Nephron (organoid): ENCODE measurements around the gene DCTN2.
A peak's percentile ranks its signal among the peaks of the same experiment; 100 is the strongest.
"Not testable (repeated sequence)": the region's sequence is repeated elsewhere in the genome, so short reads cannot be mapped to it uniquely, and the experiment has no call there.

Source experiments
- H3K27ac Mint-ChIP-seq, 3 experiments: 2 replicates each; pipeline ENCODE4 v1.8.0; 2020; ENCODE audit warnings: mixed read lengths in 3 of 3, mild to moderate bottlenecking in 2 of 3, moderate library complexity in 1 of 3
- H3K27me3 Mint-ChIP-seq: 2 replicates; pipeline ENCODE4 v1.8.0; 2021; ENCODE audit warnings: low read depth, mild to moderate bottlenecking, moderate library complexity, mixed read lengths
- H3K36me3 Mint-ChIP-seq: 2 replicates; pipeline ENCODE4 v1.8.0; 2020; ENCODE audit warnings: low read depth, mixed read lengths
- H3K4me1 Mint-ChIP-seq: 2 replicates; pipeline ENCODE4 v1.8.0; 2020; ENCODE audit warnings: mixed read lengths
- H3K4me3 Mint-ChIP-seq, 3 experiments: 2 replicates each; pipeline ENCODE4 v1.8.0; 2020; ENCODE audit warnings: mild to moderate bottlenecking in 3 of 3, mixed read lengths in 3 of 3, moderate library complexity in 2 of 3
- H3K9me3 Mint-ChIP-seq: 2 replicates; pipeline ENCODE4 v1.8.0; 2020; ENCODE audit warnings: mixed read lengths
- TF ChIP-seq, protein P1 (sequence below), 3 experiments: fragments of 200-600 bp; sonication (generic); IDR thresholded peaks; one replicate each; pipeline ENCODE4 v1.5.0; 2021; ENCODE audit warnings: antibody characterized with exemption in 3 of 3; ENCODE audit not compliant: unreplicated experiment in 3 of 3

Gene DCTN2

GRCh38 chr12:57515934-57516541, 31.0 kb downstream of the DCTN2 start:
- Mint-ChIP-seq H3K36me3 (peaks cover 78% of the 10 kb centered on the region), H3K4me3 (peak overlapping the region in 1 of 3 experiments; percentile 14), H3K9me3 (no peaks in the 10 kb centered on the region), H3K27ac (no peak overlapping the region), H3K4me1 (peaks cover 26% of the 10 kb centered on the region), H3K27me3 (no peaks in the 10 kb centered on the region)
- TF ChIP-seq, protein P1, sequence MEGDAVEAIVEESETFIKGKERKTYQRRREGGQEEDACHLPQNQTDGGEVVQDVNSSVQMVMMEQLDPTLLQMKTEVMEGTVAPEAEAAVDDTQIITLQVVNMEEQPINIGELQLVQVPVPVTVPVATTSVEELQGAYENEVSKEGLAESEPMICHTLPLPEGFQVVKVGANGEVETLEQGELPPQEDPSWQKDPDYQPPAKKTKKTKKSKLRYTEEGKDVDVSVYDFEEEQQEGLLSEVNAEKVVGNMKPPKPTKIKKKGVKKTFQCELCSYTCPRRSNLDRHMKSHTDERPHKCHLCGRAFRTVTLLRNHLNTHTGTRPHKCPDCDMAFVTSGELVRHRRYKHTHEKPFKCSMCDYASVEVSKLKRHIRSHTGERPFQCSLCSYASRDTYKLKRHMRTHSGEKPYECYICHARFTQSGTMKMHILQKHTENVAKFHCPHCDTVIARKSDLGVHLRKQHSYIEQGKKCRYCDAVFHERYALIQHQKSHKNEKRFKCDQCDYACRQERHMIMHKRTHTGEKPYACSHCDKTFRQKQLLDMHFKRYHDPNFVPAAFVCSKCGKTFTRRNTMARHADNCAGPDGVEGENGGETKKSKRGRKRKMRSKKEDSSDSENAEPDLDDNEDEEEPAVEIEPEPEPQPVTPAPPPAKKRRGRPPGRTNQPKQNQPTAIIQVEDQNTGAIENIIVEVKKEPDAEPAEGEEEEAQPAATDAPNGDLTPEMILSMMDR (IDR thresholded peaks at IDR 0.05; ENCODE audit: unreplicated experiment in 3 of 3), result no peak

- peaks cover 26% of the 10 kb centered on the region for H3K4me1 Mint-ChIP-seq
- H3K27me3 Mint-ChIP-seq, result no peaks in the 10 kb centered on the region
- no peak overlapping the region for H3K27ac Mint-ChIP-seq
- H3K9me3 Mint-ChIP-seq, result no peaks in the 10 kb centered on the region
- H3K36me3 Mint-ChIP-seq, result peaks cover 78% of the 10 kb centered on the region
- no peak overlapping the region for H3K4me3 Mint-ChIP-seq
- TF ChIP-seq, protein P1 (IDR thresholded peaks at IDR 0.05; ENCODE audit: unreplicated experiment in 3 of 3), result no peak
Measured at GRCh38 chr12:57515408-57515933, 31.5 kb downstream of the DCTN2 start.

DNA sequence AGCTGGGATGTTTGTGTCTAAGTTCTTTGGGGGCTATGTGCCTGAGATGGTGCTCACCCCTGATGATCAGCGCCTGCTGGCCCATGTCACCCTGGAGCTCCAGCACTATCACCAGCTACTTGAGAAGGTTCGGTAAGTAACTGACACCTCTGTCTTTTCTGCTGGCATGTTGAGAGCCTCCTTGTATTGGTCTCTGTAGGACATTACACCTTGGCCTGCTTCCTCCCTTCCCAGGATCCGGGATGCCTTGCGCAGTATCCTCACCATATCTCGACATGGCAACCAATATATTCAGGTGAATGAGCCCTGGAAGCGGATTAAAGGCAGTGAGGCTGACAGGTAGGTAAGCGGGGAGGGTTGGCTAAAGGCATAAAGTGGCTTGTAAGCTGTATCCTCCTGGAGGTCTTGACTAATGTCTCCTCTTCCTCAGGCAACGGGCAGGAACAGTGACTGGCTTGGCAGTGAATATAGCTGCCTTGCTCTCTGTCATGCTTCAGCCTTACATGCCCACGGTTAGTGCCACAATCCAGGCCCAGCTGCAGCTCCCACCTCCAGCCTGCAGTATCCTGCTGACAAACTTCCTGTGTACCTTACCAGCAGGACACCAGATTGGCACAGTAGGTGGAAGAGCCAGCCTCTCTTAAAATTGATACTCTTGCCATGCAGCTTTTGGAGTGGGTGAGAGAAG, 32.1 kb downstream of the DCTN2 start:
- Mint-ChIP-seq H3K4me1 (peaks cover 21% of the 10 kb centered on the region), H3K9me3 (no peaks in the 10 kb centered on the region), H3K27me3 (no peaks in the 10 kb centered on the region), H3K36me3 (peaks cover 79% of the 10 kb centered on the region), H3K27ac (no peak overlapping the region), H3K4me3 (no peak overlapping the region)
- TF ChIP-seq, protein P1 (IDR thresholded peaks at IDR 0.05; ENCODE audit: unreplicated experiment in 3 of 3), result no peak

- H3K36me3 Mint-ChIP-seq, result peaks cover 82% of the 10 kb centered on the region
Measured at GRCh38 chr12:57514246-57514645, 32.7 kb downstream of the DCTN2 start.

GRCh38 chr12:57513677-57514076, 33.3 kb downstream of the DCTN2 start:
- not testable (repeated sequence) for H3K4me3 Mint-ChIP-seq

More at GRCh38 chr12:57514246-57514645, 32.7 kb downstream of the DCTN2 start:
- H3K4me1 Mint-ChIP-seq, result peaks cover 19% of the 10 kb centered on the region
- not testable (repeated sequence) for H3K27ac Mint-ChIP-seq, H3K27me3 Mint-ChIP-seq, H3K9me3 Mint-ChIP-seq, H3K4me3 Mint-ChIP-seq

GRCh38 chr12:57513266-57513665, 33.7 kb downstream of the DCTN2 start:
- peaks cover 82% of the 10 kb centered on the region for H3K36me3 Mint-ChIP-seq
- H3K4me3 Mint-ChIP-seq, result no peak overlapping the region
- peaks cover 9% of the 10 kb centered on the region for H3K4me1 Mint-ChIP-seq
- no peak overlapping the region for H3K27ac Mint-ChIP-seq
- H3K27me3 Mint-ChIP-seq, result no peaks in the 10 kb centered on the region
- H3K9me3 Mint-ChIP-seq, result peaks cover 4% of the 10 kb centered on the region
- TF ChIP-seq, protein P1 (IDR thresholded peaks at IDR 0.05; ENCODE audit: unreplicated experiment in 3 of 3), result no peak

More at GRCh38 chr12:57513677-57514076, 33.3 kb downstream of the DCTN2 start:
- not testable (repeated sequence) for H3K9me3 Mint-ChIP-seq, H3K27me3 Mint-ChIP-seq, H3K27ac Mint-ChIP-seq
- H3K36me3 Mint-ChIP-seq, result peaks cover 82% of the 10 kb centered on the region
- peaks cover 13% of the 10 kb centered on the region for H3K4me1 Mint-ChIP-seq
